LoVo (cell line): ENCODE measurements around the gene LMOD3.

Experiments used
- DNase-seq: peaks from one replicate; pipeline ENCODE4 v3.0.0-alpha.2; 2016; ENCODE audit warnings: low spot score

The LMOD3 gene

DNA sequence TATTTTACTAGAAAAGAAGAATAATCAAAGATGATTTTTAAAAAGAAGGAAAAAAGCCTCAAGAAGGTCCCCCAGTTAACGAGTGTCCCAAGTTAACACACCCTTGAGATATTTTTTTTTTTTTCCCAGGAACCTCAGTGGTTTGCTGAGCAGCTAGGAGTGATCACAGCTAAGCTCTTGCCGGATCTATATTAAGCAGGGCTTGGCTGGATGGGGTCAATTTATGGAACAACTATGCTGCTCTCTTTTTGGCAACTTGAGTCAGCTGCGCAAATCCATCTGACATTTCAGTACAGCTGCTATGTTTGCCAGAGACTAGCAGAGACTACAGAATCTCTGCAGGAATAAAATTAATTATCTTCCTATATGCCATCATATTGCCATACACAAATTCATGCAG, at the start of gene LMOD3:
TSS of gene LMOD3 (minus strand) at position 193 of the 400 bp plus-strand sequence. CDS start 209 bp downstream, outside the sequence.
- DNase-seq, result no peak

DNA sequence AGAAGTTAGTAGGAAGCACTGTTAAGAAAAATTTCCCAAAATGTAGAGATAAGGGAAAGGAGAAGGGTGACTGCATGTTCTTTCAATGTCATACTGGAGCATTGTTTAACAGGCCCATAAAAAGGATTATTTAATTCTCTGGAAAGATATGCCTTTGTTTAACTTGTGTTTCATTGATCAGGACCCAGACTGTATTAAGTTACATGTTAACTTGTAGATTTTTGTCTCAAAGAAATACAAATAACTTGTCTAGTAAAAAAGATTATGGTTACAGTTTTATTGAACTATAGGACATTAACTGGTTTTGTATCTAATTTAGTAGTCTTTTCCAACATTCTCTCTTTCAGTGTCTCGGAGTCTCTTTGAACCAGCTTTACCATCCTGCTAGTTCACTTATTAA, 49.7 kb upstream of the LMOD3 start:
- DNase-seq, result no peak

DNA sequence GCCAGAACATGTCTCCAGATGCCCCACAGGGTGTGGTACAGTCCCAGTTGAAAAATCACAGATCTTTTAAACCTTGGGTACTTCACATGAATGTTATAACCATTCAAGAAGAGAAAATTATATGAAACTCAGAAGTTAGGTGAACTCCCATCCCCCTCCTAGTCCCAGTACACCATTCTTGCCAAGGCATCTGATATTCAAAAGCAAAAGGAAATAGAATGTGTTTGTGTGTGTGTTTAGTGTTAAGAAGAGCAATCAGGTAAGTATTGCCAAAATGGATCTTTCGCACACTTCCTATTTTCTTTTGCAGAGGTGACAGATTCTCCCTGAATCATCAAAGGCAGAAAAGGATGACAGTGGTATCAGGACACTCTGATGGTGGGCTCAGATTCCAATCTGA, 44.1 kb upstream of the LMOD3 start:
- DNase-seq, result no peak

DNA sequence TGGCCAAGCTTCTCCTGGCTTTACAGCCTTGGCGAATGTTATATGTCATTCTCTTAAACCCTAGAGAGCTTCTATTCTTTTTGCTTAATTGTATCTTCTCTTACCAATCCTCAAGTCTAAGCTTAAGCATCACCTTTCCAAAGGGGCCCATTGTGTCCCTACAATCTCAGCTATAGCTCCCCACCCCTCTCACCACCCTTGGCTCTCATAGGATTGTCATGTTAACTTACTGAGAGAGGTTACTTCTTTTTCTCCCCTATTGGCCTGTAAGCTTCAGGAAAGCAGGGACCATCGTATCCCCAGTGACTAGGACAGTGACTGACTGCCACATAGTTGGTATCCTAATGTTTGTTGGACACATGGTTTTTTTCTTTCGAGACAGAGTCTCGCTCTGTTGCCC, 43.3 kb upstream of the LMOD3 start:
- DNase-seq, result no peak

DNA sequence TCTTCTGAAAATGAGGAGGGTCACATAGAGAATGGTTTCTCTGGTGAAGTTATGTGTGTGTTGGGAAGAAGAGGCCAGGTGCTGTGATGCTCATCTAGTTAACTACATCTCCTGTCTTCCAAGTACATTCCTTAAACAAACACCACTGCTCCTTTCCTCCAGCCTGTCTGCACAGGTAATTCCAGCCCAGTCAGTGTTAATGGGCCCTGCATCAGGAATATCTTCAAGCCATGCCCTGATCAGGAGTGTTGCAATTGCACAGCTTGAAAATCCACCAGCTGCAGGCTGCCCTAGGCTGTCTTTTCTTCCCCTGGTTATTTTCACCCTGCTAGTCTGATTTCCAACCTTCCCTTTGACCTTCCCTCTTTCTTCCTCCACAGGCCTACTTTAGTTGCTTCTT, 41.9 kb upstream of the LMOD3 start:
- no peak for DNase-seq

DNA sequence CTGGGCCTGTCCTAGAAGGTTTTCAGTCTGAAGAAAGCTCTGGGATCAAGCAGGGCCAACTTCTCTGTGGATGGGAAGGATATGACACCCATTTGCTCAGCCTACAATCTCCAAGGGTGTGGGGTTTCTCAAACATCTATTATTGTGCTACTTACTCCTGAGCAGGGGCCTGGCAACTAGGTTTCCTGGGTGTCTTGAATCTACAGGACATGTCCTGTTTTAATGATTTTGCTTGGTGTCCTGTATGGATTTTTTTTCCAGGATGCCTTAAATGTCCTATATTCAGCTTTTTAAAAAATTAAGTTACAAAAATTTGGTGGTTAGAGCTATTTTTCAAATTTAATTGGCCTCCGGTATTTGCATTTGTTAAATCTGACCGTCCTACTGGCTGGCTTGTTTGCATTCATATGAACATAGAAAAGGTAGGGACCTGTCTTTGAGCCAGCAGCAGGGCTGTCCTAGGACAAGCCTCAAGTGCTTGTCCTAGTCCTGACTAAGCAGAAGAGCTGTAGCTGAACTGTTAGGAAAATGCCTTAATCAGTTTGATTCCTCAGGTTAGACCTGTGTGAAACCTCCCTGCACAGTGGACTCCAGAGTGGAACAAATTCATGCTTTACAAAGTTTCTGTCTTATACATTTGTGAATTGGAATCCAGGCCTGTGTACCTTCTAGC, 40.0 kb upstream of the LMOD3 start:
- no peak for DNase-seq

DNA sequence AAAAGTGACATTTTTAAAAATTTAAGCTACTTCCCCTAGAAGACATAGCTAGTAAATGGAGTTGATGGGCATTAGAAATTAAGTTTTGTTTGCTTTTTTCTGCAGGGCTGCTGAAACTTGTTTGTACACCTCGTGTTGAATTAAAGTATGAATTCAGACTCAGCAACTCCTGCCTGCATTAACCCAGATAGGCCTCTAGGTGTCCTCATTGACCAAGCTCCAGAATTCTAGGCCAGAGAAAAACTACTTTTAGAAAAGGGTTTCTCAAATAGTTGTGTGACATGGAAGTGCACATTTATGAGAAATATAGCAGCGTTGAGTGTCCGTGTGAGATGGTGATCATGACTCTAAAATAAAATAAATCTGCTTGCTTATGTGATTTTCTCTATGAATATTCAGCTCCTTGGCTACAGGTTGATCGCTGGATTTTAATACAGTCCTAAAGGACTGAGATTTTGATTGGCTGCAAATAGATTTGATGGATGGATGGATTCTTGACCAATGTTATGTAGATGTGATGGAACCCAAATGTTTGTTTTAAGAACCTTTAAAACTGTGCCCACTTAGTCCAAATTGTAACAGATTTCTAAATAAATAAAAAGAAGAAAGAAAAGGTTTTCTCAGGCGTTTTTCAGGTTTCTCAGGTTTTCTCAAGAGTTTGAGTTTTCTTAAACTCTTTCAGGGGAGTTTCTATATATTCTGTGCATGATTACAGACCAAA, 39.4 kb upstream of the LMOD3 start:
- DNase-seq, result peak; percentile 58

DNA sequence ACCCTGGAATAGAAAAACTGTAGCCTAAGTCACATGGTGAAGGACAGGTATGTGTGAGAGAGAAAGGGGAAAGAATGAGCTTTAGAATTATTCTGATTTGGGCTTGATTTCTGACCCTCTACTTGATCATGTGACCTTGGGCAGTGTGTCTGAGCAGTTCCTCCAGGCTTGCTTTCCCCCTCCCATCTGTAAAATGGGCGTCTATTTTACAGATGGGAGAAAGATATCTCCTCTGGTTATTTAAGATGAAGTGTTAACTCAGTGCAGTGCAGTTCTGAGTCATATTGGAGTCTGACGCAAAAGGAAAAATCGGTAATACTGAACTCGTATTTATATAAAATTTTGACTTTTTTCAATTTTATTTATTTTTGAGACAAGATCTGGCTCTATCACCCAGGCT, 38.1 kb upstream of the LMOD3 start:
- DNase-seq, result no peak

DNA sequence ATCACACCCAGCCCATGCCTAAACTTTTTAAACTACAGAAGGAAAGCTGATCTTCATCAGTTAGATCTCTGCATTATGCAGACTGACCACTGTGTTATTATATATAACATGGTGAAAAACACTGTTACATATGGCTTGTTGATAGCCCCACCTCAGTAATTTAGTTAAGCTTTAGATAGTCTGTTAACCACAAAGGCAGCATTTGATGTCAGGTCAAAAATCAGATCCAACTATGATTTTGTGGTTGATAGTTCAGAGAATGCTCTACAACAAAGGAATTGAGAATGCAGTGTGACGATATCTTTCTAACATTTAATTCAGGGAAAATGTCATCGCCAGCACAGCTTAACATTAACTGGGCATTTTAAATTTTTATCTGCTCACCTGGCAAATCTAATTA, 37.7 kb upstream of the LMOD3 start:
- no peak for DNase-seq

DNA sequence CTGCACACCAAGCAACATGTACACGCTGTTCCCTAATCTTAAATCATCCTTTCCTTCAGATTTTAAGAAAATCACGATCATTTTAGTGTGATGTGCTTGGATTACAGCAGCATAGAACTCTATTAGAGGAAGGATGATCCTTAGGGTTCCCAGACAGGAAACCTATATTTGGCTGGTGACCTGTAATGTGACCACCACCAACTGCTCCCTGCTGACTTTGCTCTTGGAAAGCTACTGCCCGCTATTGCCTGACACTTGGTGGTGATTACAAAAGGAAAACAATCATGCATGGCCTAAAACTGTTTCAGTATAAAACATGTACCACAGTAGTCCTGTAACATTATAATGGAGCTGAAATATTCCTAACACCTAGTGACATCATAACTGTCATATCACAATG, 27.2 kb upstream of the LMOD3 start:
- no peak for DNase-seq

DNA sequence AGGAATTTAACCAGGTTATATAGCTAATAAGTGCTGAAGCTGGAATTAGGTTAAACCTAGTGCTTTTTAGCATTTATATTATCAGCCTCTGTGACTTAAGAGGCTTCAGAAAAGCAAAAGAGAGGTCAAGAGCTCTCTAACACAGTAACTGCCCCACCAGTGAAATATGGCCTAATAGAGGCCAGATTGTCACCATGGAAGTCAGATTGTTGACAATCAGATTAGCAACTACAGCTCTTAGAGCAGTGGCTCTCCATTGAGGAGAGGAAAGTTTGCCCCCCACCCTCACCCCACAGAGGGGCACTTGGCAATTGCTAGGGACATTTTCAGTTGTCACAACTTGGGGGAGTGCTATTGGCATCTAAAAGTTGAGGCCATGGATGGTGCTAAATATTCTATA, 23.3 kb upstream of the LMOD3 start:
- DNase-seq, result no peak

DNA sequence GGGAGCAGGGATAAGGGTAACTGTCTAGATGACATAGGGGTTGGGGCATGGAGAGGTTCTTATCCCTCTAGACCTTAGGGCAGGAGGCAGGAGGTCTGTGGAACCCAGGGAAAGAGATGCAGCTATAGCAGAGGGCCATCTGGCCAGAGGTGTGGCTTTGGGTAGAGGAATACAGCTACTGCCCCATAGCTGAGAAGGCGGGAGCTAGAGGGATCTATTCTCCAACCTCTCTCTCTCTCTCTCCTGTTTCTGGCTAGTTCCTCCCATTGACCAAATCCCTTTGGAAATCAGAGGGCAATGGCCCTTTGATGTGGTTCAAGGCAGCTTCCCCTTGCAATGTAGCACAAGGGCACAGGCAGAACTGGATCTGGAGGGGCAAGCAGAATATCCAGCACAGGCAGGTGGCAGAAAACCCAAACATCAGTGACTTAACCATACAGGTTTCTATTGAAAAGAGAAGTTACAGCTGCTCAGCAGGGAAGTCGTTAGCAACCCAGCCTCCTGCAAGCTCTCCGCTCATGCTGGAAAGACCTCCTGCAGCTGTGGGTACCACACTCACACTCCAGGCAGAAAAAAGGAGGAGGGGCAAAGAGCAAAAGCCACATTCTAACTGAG, 22.3 kb upstream of the LMOD3 start:
- no peak for DNase-seq

DNA sequence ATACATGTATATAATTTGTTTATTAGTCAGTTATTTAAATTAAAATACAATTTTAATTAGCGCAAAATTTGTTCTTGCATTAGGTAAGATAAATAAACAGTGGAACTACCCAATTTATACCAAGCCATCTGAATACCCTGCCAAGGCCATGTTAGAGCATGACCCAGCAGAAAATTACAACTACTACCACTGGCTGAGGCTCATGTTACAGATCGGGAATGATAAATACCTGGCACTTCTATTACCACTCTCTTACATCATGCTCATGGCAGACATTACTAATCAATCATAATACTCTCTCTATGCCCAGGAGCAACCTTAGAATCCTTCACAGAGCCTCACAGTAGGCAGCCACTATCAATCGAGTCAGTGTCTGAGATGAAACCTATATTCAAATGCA, 21.2 kb upstream of the LMOD3 start:
- DNase-seq, result peak; percentile 17

DNA sequence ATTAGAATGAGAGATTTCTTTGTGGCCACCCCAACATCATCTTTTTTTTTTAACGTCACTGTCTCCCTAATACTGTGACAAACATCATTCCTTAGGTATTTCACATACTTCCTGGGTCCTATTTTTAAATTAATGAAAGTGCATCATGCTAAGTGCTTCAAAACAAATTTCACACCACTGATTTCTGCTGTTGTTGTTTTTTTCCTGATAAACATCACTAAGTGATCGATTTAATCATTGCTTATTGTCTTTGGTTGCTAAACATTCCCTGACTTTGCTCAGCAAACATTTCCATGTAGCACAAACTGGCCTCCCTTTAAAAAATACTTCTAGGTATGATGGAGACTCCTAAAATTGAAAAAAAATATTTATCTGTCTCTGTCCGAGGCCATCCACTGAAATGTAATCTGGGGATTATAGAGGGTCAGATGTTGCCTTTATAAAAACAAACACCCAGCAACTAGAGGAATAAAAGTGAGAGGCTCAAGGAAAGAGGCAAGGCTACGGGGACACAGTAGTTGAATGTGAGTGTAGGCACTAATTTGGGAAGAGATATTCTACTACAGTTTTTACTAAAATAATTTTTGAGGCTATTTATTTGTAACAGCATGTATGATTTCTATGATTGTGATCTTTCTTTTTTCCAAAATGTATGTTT, 20.5 kb upstream of the LMOD3 start:
- DNase-seq, result no peak

DNA sequence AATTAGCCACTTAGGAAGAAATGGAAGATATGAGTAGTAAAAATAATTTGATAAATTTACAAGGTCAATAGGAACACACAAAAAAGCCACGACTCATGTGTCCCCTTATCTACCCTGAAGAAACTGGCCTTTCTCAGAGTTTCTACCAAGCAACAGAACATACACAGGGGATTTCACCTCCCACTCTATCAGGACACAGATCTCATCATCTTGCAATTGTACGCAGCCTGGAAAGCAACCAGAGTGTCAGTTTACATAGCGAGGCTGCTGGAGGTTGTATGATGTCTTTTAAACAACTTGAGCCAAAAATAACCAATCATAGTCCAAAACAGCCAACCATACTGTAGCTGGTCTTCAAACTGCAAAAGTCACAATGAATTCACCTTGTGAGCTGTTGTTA, 19.7 kb upstream of the LMOD3 start:
- no peak for DNase-seq

DNA sequence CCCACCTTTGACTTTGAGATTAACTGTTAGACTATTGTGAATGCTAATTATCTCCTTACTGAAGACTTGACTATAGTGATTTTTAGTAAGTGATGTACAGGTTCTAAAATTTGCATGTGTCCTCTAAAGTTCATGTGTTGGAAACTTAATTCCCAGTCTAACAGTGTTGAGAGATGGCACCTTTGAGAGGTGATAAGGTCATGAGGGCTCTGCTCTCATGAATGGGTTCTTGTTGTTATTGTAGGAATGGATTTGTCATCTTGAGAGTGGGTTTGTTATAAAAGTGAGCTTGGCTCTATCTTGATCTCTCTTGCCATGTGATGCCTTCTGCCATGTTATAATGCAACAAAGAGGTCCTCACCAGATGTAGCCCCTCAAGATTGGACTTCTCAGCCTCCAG, 18.9 kb upstream of the LMOD3 start:
- no peak for DNase-seq

DNA sequence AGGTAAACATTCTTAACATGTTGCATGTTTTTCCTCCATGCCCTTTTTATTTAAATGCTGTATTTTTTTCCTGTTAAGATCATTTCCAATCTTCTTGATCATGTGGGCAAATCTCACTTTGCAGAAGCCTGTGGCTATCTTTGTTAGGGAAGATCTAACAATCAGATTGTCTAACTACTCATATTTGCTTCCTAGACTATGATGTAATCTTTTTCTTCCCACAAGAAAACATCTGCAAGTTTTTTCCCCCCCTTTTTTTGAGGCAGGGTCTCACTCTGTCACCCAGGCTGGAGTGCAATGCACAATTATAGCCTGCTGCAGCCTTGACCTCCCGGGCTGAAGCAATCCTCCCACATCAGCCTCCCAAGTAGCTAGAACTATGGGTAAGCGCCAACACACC, 15.0 kb upstream of the LMOD3 start:
- DNase-seq, result no peak

DNA sequence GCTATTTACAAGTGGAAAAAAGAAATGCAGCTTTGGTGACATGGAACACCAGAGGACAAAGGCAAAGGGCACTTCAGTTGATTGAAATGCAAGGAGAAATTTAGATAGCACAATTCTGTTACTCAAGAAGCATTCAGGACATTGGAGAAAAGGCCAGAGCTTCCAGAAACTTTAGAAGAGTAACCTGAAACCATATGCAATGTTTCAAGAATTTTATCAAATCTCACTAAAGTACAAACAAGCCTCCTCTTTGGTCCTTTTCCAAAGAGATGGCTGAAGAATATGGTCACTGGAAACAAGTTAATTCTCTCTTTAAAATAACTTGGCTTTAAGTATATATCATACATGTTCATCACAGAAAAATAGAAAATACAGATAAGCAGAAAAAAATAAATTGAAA, 14.6 kb upstream of the LMOD3 start:
- no peak for DNase-seq

DNA sequence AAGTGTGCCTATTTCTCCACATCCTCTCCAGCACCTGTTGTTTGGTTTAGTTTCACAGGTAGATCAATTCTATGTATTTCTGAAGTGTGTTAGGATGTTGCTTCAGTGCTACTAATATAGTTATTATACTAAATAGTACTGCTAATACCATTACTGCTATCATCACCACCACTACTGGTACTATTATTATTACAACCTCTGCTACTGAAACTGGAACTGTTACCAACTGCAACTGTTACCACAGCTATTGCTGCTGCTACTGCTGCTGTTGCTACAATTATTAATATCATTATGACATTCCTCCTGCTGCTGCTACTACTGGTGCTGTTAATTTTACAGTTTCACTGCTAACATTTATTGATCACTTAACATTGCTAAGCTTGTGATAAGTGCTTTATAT, 8.3 kb upstream of the LMOD3 start:
- DNase-seq, result no peak

DNA sequence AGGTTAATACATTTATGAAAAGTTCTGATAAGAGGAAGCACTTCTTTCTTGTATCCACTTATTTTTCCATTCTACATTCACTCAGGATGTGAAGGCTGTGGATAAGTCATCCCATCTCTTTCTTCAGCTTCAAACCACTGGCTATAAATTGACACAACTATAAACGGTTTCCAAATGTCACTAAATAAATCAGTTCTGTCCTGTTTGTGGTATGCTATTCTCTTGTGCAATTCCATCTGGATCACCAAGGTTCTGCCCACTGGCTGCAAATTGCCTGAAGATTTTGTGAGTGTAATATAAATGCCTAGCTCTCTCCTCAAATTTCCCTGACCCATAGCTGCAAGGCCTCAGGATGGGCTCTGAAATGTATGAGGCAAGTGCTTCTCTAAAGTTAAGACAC, 7.1 kb upstream of the LMOD3 start:
- no peak for DNase-seq

DNA sequence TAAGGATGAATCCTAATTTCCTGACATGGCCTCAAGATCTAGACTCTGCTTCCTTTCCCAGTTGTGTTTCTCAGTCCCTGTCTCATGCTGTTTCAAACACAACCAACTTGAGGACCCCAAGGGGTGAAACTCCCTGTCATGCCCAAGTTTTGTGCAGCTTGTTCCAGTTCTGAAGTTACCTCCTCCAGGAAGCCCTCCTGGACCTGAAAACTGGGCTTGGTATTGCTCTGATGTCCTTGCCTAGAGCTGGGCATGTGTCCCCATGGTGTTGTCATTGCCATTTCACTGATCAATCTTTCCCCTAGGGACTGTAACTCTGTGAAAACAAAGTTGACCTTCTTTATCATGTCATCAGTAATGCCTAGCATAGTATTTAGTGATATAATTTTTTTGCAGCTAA, 6.1 kb upstream of the LMOD3 start:
- no peak for DNase-seq

DNA sequence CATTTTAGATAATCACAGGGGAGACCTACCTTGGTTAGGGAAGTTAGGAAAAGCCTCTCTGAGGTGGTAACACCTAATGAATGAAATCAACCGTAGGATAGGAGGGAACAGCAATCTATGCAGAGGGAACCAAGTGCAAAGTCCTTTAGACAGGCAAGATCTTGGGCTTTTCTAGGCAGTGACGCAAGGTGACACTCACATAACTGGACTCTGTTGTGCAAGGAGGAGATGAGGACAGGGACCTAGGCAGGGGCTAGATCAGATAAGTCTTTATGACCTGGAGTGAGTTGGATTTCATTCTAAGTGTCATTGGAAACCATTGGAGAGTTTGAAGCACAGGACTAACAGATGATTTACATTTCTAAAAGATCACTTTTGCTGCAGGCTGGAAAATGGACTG, 4.6 kb upstream of the LMOD3 start:
- no peak for DNase-seq

DNA sequence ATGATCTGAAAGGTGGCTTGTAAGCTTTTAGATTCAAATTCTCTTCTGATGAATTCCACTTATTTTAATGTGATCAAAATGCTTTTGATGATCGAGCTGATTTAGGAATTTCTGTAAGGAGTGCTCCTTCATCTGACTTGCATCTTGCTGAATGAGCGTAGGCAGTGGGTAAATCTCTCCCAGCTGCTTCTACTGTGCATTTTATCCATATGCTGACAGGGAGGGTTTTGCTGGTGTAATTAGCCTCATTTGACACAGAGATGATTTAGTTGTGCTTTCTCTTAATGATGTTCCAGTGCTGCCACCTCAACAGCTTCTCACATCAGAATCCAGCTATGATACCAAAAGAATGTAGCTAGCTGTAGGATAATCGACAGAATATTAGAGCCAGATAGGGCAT, 3.8 kb upstream of the LMOD3 start:
- no peak for DNase-seq
